Measurements from ENCODE around the gene CD46. TPM values are rescaled to one million over a fixed set of nuclear protein-coding genes. Genes with fewer than 3 reads are reported as not detected.

The CD46 gene
- total RNA-seq, 2 experiments from 2014 or later: 82.2 to 93.3 TPM

- POLR2A ChIA-PET: interaction anchor here (0.5 kb wide), 1 partner anchor 44 kb away, joined by 10 read pairs; no protein-coding TSS in a partner anchor
- CTCF ChIA-PET: interaction anchor here (0.5 to 1.5 kb wide), 3 partner anchors 8 to 74 kb away, joined by 3 to 4 read pairs (median 3); no protein-coding TSS in a partner anchor
Measured at GRCh38 chr1:207810606-207811295, 58.9 kb downstream of the CD46 start.

- POLR2A ChIA-PET: no interaction called here
- CTCF ChIA-PET: interaction anchor here (0.5 to 1.5 kb wide), 4 partner anchors 8 to 74 kb away, joined by 3 to 4 read pairs (median 4); no protein-coding TSS in a partner anchor
Measured at GRCh38 chr1:207811319-207811718, 59.5 kb downstream of the CD46 start.

- POLR2A ChIA-PET: interaction anchor here (0.7 kb wide), 1 partner anchor 12 kb away, joined by 3 read pairs; no protein-coding TSS in a partner anchor
- CTCF ChIA-PET: interaction anchor here (0.7 to 1.5 kb wide), 4 partner anchors 15 to 73 kb away, joined by 3 to 4 read pairs (median 4); no protein-coding TSS in a partner anchor
Measured at GRCh38 chr1:207811920-207812720, 60.3 kb downstream of the CD46 start.

GRCh38 chr1:207812778-207813511 is 61.1 kb downstream of the CD46 start:
- CTCF ChIA-PET: interaction anchor here (1.1 to 1.5 kb wide), 2 partner anchors 16 to 25 kb away, joined by 3 to 4 read pairs; no protein-coding TSS in a partner anchor
- POLR2A ChIA-PET: interaction anchor here (0.7 kb wide), 1 partner anchor 13 kb away, joined by 3 read pairs; no protein-coding TSS in a partner anchor

GRCh38 chr1:207813512-207813881 is 61.6 kb downstream of the CD46 start:
- CTCF ChIA-PET: no interaction called here

GRCh38 chr1:207813946-207814345 is 62.1 kb downstream of the CD46 start:
- CTCF ChIA-PET: no interaction called here
- POLR2A ChIA-PET: no interaction called here

More at GRCh38 chr1:207813512-207813881, 61.6 kb downstream of the CD46 start:
- POLR2A ChIA-PET: no interaction called here

GRCh38 chr1:207814469-207814868 is 62.6 kb downstream of the CD46 start:
- POLR2A ChIA-PET: no interaction called here
- CTCF ChIA-PET: no interaction called here

- ChIA-PET CTCF (no interaction called here), POLR2A (no interaction called here)
Measured at GRCh38 chr1:207815466-207815865, 63.6 kb downstream of the CD46 start.

- POLR2A ChIA-PET: no interaction called here
- CTCF ChIA-PET: no interaction called here
Measured at GRCh38 chr1:207815913-207816291, 64.0 kb downstream of the CD46 start.

- POLR2A ChIA-PET: no interaction called here
- CTCF ChIA-PET: no interaction called here
Measured at GRCh38 chr1:207817166-207817565, 65.3 kb downstream of the CD46 start.

- POLR2A ChIA-PET: no interaction called here
Measured at GRCh38 chr1:207817778-207818751, 66.2 kb downstream of the CD46 start.

GRCh38 chr1:207818971-207819451 is 67.2 kb downstream of the CD46 start:
- CTCF ChIA-PET: interaction anchor here (0.8 to 2.0 kb wide), 4 partner anchors 8 to 144 kb away, joined by 3 to 4 read pairs (median 4); no protein-coding TSS in a partner anchor
- POLR2A ChIA-PET: no interaction called here

More at GRCh38 chr1:207817778-207818751, 66.2 kb downstream of the CD46 start:
- CTCF ChIA-PET: no interaction called here

- CTCF ChIA-PET: interaction anchor here (0.7 to 2.0 kb wide), 5 partner anchors 18 to 65 kb away, joined by 3 to 5 read pairs (median 4); no protein-coding TSS in a partner anchor
- POLR2A ChIA-PET: no interaction called here
Measured at GRCh38 chr1:207820568-207821463, 69.0 kb downstream of the CD46 start.

- ChIA-PET CTCF (interaction anchor here (0.7 to 2.0 kb wide), 3 partner anchors 18 to 63 kb away, joined by 3 to 5 read pairs (median 3); no protein-coding TSS in a partner anchor), POLR2A (no interaction called here)
Measured at GRCh38 chr1:207821464-207822045, 69.7 kb downstream of the CD46 start.

- ChIA-PET CTCF (interaction anchor here (0.9 to 2.5 kb wide), 5 partner anchors 10 to 63 kb away, joined by 3 to 16 read pairs (median 4); no protein-coding TSS in a partner anchor), POLR2A (interaction anchor here (2.1 kb wide), 1 partner anchor 25 kb away, joined by 5 read pairs; no protein-coding TSS in a partner anchor)
Measured at GRCh38 chr1:207822124-207822601, 70.3 kb downstream of the CD46 start.

- CTCF ChIA-PET: interaction anchor here (0.9 to 2.5 kb wide), 7 partner anchors 10 to 62 kb away, joined by 3 to 16 read pairs (median 5); no protein-coding TSS in a partner anchor
Measured at GRCh38 chr1:207822602-207823451, 71.0 kb downstream of the CD46 start.

More at GRCh38 chr1:207822602-207823451, 71.0 kb downstream of the CD46 start:
- POLR2A ChIA-PET: interaction anchor here (1.7 to 2.1 kb wide), 2 partner anchors 25 to 45 kb away, joined by 5 to 13 read pairs; no protein-coding TSS in a partner anchor

Measured in activated CD8-positive, alpha-beta memory T cell treated with anti-CD3 and anti-CD28 coated beads for 36 hours (primary cell).